SK-N-SH (cell line): Measurements from ENCODE around the gene CIB4. TPM values are rescaled to one million over a fixed set of nuclear protein-coding genes. Genes with fewer than 3 reads are reported as not detected.

Source experiments
- CTCF ChIA-PET: fragments of 300-600, 350-600 bp; formaldehyde crosslinking; extraction: SDS; loops from one replicate; lab custom pipeline; 2021; lab: Yijun Ruan, JAX
- POLR2A ChIA-PET: fragments of 350-600 bp; sonication (Branson Sonifier 250); formaldehyde crosslinking; extraction: SDS; loops from one replicate; lab custom pipeline; 2020; ENCODE audit warnings: antibody characterized with exemption, inconsistent platforms; lab: Yijun Ruan, JAX
- DNase-seq: peaks from one replicate; pipeline ENCODE4 v3.0.0; 2012
- H2AFZ ChIP-seq: fragments of 200-600 bp; sonication (generic); 2 replicates; pipeline ENCODE4 v1.8.1; 2016; ENCODE audit warnings: antibody characterized with exemption, mild to moderate bottlenecking, low read depth
- H3F3A ChIP-seq: fragments of 200-600 bp; sonication (generic); replicated peaks from 2 replicates; pipeline ENCODE3; 2016; ENCODE audit warnings: antibody characterized with exemption, mild to moderate bottlenecking; ENCODE audit not compliant: insufficient read depth
- H3K27ac ChIP-seq, 2 experiments: fragments of 200-500 bp in 1 of 2; fragments of 200-600 bp in 1 of 2; sonication (Bioruptor generic) in 1 of 2; sonication (generic), shearing (Covaris generic) in 1 of 2; 2 replicates each; pipeline versions ENCODE4 v1.5.1 to v1.6.1; 2014 to 2016; ENCODE audit warnings: low read depth in 2 of 2, inconsistent platforms in 1 of 2, low read length in 1 of 2, mild to moderate bottlenecking in 1 of 2, mixed read lengths in 1 of 2
- H3K27me3 ChIP-seq: fragments of 200-600 bp; sonication (generic), shearing (Covaris generic); 2 replicates; pipeline ENCODE4 v1.6.1; 2016; ENCODE audit warnings: mixed run types; ENCODE audit not compliant: insufficient read depth
- H3K36me3 ChIP-seq, 2 experiments: fragments of 200-500 bp in 1 of 2; fragments of 200-600 bp in 1 of 2; sonication (Bioruptor generic) in 1 of 2; sonication (generic) in 1 of 2; replicated peaks in 1 of 2; 2 replicates each; pipeline versions ENCODE3 to v1.5.1; 2014 to 2016; ENCODE audit warnings: low read length in 1 of 2, mild to moderate bottlenecking in 1 of 2; ENCODE audit not compliant: insufficient read depth in 2 of 2, control insufficient read depth in 1 of 2
- H3K4me1 ChIP-seq, 2 experiments: fragments of 200-500 bp in 1 of 2; fragments of 200-600 bp in 1 of 2; sonication (Bioruptor generic) in 1 of 2; sonication (generic), shearing (Covaris generic) in 1 of 2; 2 replicates each; pipeline versions ENCODE4 v1.5.1 to v1.6.1; 2014 to 2016; ENCODE audit warnings: low read depth in 1 of 2, low read length in 1 of 2, mixed run types in 1 of 2; ENCODE audit not compliant: insufficient read depth in 2 of 2, control insufficient read depth in 1 of 2
- H3K4me2 ChIP-seq: fragments of 200-600 bp; sonication (generic), shearing (Covaris generic); 2 replicates; pipeline ENCODE4 v1.6.1; 2017; ENCODE audit warnings: mixed run types
- H3K4me3 ChIP-seq, 2 experiments: fragments of 200-500 bp in 1 of 2; fragments of 200-600 bp in 1 of 2; sonication (Bioruptor generic) in 1 of 2; sonication (generic), shearing (Covaris generic) in 1 of 2; 2 replicates each; pipeline versions ENCODE4 v1.5.1 to v1.8.1; 2014 to 2016; ENCODE audit warnings: low read depth in 2 of 2, inconsistent platforms in 1 of 2, low read length in 1 of 2, mild to moderate bottlenecking in 1 of 2, mixed read lengths in 1 of 2, moderate library complexity in 1 of 2
- H3K79me2 ChIP-seq: fragments of 200-600 bp; sonication (generic); 2 replicates; pipeline ENCODE4 v1.8.1; 2017; ENCODE audit warnings: mild to moderate bottlenecking; ENCODE audit not compliant: insufficient read depth
- H3K9ac ChIP-seq: fragments of 200-600 bp; sonication (generic); 2 replicates; pipeline ENCODE4 v1.6.1; 2017; ENCODE audit warnings: mixed run types
- H3K9me2 ChIP-seq: fragments of 200-600 bp; sonication (generic); 2 replicates; pipeline ENCODE4 v1.6.1; 2017; ENCODE audit warnings: mixed run types
- H3K9me3 ChIP-seq: fragments of 200-600 bp; sonication (generic); 2 replicates; pipeline ENCODE4 v1.6.1; 2017; ENCODE audit warnings: mixed run types, mild to moderate bottlenecking, moderate library complexity
- H4K20me1 ChIP-seq: fragments of 200-600 bp; sonication (generic); 2 replicates; pipeline ENCODE4 v1.6.1; 2017; ENCODE audit warnings: mild to moderate bottlenecking, mixed run types; ENCODE audit not compliant: insufficient read depth
- CHD2 ChIP-seq: fragments of 150-350 bp; IDR thresholded peaks from 2 replicates; pipeline ENCODE4 v1.6.1; 2018; ENCODE audit warnings: low read length; ENCODE audit not compliant: partially characterized antibody
- GATA2 ChIP-seq: sonication (generic); formaldehyde crosslinking; IDR thresholded peaks from 2 replicates; pipeline ENCODE4 v1.5.0; 2020; ENCODE audit warnings: mild to moderate bottlenecking, missing genetic modification reagents
- JUND ChIP-seq: IDR thresholded peaks from 2 replicates; pipeline ENCODE4 v1.4.0; 2012
- NRF1 ChIP-seq: IDR thresholded peaks from 2 replicates; pipeline ENCODE4 v1.6.1; 2012; ENCODE audit warnings: low read depth, mild to moderate bottlenecking, low read length
- POLR2AphosphoS5 ChIP-seq: IDR thresholded peaks from 2 replicates; pipeline ENCODE4 v1.6.1; 2012; ENCODE audit warnings: low read depth, low read length
- RAD21 ChIP-seq: IDR thresholded peaks from 2 replicates; pipeline ENCODE4 v1.6.1; 2012; ENCODE audit warnings: mild to moderate bottlenecking, low read length
- RCOR1 ChIP-seq: fragments of 150-350 bp; IDR thresholded peaks from 2 replicates; pipeline ENCODE4 v1.6.1; 2017; ENCODE audit warnings: antibody characterized with exemption, low read length
- REST ChIP-seq: IDR thresholded peaks from 2 replicates; pipeline ENCODE4 v1.6.1; 2012; ENCODE audit warnings: mild to moderate bottlenecking, low read depth, low read length, moderate library complexity
- SMC3 ChIP-seq: IDR thresholded peaks from 2 replicates; pipeline ENCODE4 v1.6.1; 2012; ENCODE audit warnings: low read depth, low read length, improper control_type of control experiment
- TEAD4 ChIP-seq: IDR thresholded peaks from 2 replicates; pipeline ENCODE4 v1.4.0; 2012; ENCODE audit warnings: mild to moderate bottlenecking, borderline replicate concordance; ENCODE audit not compliant: insufficient read depth
- YY1 ChIP-seq: IDR thresholded peaks from 2 replicates; pipeline ENCODE4 v1.4.0; 2012; ENCODE audit warnings: low read depth, mild to moderate bottlenecking
- ZBTB33 ChIP-seq: IDR thresholded peaks from 2 replicates; pipeline ENCODE4 v1.4.0; 2012; ENCODE audit warnings: low read depth, borderline replicate concordance
- WGBS: methylation state at CpG from one replicate; pipeline ENCODE4 v1.1.6; 2017; ENCODE audit warnings: low lambda C conversion rate; 5-methylcytosine and 5-hydroxymethylcytosine counted together
- polyA plus RNA-seq, 3 experiments: library from polyadenylated mRNA; depleted of rRNA; stranded (reverse); fragments of >200 nt; gene quantifications; 2 replicates each; pipeline ENCODE4 v1.2.3, GENCODE V29; 2012
- small RNA-seq, 7 experiments: library from RNA; depleted of rRNA; stranded (forward); fragments of <200 nt; gene quantifications; one replicate each; pipeline ENCODE3, GENCODE V24; 2012
- TF ChIP-seq, protein P1 (sequence below): fragments of 200-600 bp; sonication (generic); IDR thresholded peaks from 2 replicates; pipeline ENCODE4 v1.6.1; 2017; ENCODE audit warnings: antibody characterized with exemption, mild to moderate bottlenecking, moderate library complexity

CIB4 gene
- polyA plus RNA-seq, 1 of the 3 experiments (the other 2 are of a cell fraction), result not detected

GRCh38 chr2:26532301-26533250, 108.6 kb downstream of the CIB4 start:
- no peaks in the 10 kb centered on the region for H3K36me3 ChIP-seq
- H3K4me2 ChIP-seq, result no peak overlapping the region
- H3K4me1 ChIP-seq, result peaks cover 3 to 5% of the 10 kb centered on the region in 2 experiments; a peak in 3 of 4 replicates
- H3K27ac ChIP-seq, result no peak overlapping the region
- H2AFZ ChIP-seq, result no peak overlapping the region
- no peaks in the 10 kb centered on the region for H3K27me3 ChIP-seq
- POLR2A ChIA-PET, result no interaction called here
- no peaks in the 10 kb centered on the region for H3K79me2 ChIP-seq
- H3K9me3 ChIP-seq, result no peaks in the 10 kb centered on the region
- H4K20me1 ChIP-seq, result no peaks in the 10 kb centered on the region
- WGBS, result 69% methylated on average over 12 of the region's 12 CpGs
- H3F3A ChIP-seq, result no peaks in the 10 kb centered on the region
- H3K9ac ChIP-seq, result no peak overlapping the region
- H3K9me2 ChIP-seq, result no peaks in the 10 kb centered on the region
- TF ChIP-seq YY1 (no peak), TEAD4 (no peak), REST (no peak), CHD2 (no peak), ZBTB33 (no peak), GATA2 (CRISPR knock-in tag) (no peak), RAD21 (no peak), JUND (no peak), NRF1 (no peak), RCOR1 (no peak), POLR2AphosphoS5 (no peak), SMC3 (no peak)
- TF ChIP-seq, protein P1, sequence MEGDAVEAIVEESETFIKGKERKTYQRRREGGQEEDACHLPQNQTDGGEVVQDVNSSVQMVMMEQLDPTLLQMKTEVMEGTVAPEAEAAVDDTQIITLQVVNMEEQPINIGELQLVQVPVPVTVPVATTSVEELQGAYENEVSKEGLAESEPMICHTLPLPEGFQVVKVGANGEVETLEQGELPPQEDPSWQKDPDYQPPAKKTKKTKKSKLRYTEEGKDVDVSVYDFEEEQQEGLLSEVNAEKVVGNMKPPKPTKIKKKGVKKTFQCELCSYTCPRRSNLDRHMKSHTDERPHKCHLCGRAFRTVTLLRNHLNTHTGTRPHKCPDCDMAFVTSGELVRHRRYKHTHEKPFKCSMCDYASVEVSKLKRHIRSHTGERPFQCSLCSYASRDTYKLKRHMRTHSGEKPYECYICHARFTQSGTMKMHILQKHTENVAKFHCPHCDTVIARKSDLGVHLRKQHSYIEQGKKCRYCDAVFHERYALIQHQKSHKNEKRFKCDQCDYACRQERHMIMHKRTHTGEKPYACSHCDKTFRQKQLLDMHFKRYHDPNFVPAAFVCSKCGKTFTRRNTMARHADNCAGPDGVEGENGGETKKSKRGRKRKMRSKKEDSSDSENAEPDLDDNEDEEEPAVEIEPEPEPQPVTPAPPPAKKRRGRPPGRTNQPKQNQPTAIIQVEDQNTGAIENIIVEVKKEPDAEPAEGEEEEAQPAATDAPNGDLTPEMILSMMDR, result no peak
- TF ChIP-seq, all 33 proteins: peak for 0
- no peak overlapping the region for H3K4me3 ChIP-seq
- CTCF ChIA-PET, result interaction anchor here (0.6 to 1.6 kb wide), 4 partner anchors 9 to 215 kb away, joined by 3 to 5 read pairs (median 4); no protein-coding TSS in a partner anchor
- DNase-seq, result no peak

Small RNAs within 50 kb of the gene (small RNA-seq; reads per million reads assigned to genes)
- gene AC015977.1, result 0 to 5.4 (median 0) reads per million in 7 experiments

Other genes with a start within 250 kb of the CIB4 start
- gene DRC1, start 239.4 kb downstream of the CIB4 start, polyA plus RNA-seq (2012; rRNA removed), result 0.18 TPM in 1 of 2 replicates, not detected in the other
- gene OTOF, start 163.2 kb downstream of the CIB4 start, polyA plus RNA-seq (2012; rRNA removed), result not detected in 2 replicates
- gene KCNK3, start 51.4 kb upstream of the CIB4 start, polyA plus RNA-seq (2012; rRNA removed), result 0.16 and 0.31 TPM in 2 replicates
- gene SLC35F6, start 122.9 kb upstream of the CIB4 start, polyA plus RNA-seq (2012; rRNA removed), result 15.9 and 16.0 TPM in 2 replicates
- 17.0 and 19.5 TPM in 2 replicates for gene CENPA, start 144.7 kb upstream of the CIB4 start, polyA plus RNA-seq (2012; rRNA removed)
- gene DPYSL5, start 206.8 kb upstream of the CIB4 start, polyA plus RNA-seq (2012; rRNA removed), result 0.79 and 1.8 TPM in 2 replicates